Body of pancreas (tissue), 4 donors: ENCODE measurements around the gene EPS15.

ENCODE experiments used
- CTCF ChIP-seq, 7 experiments: fragments of 450-650 bp in 4 of 7; fragments of 200-600 bp in 3 of 7; sonication (generic) in 3 of 7; IDR thresholded peaks; one replicate each; pipeline ENCODE4 v1.5.1; 2016 to 2019; ENCODE audit warnings: antibody characterized with exemption in 7 of 7
- POLR2A ChIP-seq, 3 donors: fragments of 450-650 bp; IDR thresholded peaks; one replicate each; pipeline ENCODE4 v1.6.1; 2016; ENCODE audit warnings: antibody characterized with exemption in 3 of 3, mild to moderate bottlenecking in 2 of 3

GRCh38 chr1:51324251-51325010 lies 194.6 kb downstream of the EPS15 start:
- TF ChIP-seq POLR2A (IDR thresholded peaks at IDR 0.05) (no peak), CTCF (IDR thresholded peaks at IDR 0.05) (no peak)
